ENCODE data around the gene SLC12A7.

The SLC12A7 gene

GRCh38 chr5:1077491-1078020, 34.3 kb downstream of the SLC12A7 start:
- no peak for DNase-seq (ENCODE audit: low read depth)

DNA sequence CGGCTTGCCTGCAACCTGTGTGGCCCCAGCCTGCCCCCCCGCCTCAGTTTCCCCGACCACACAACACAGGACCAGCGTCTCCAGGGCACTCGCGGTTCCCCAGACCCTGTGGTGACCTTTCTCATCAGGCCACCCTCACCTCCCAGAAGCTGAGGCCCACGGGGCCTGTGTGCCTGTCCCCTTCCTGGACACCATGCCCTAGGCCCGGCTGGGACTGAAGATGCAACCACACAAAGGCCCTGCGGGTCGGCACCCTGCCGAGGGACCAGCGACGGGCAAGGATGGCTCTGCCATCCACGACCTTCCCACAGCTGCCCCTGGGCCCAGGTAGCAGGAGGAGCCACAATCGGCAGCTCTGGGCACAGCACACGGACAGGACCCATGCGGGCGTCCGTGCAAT, 34.8 kb downstream of the SLC12A7 start:
- no peak for DNase-seq (ENCODE audit: low read depth)

DNA sequence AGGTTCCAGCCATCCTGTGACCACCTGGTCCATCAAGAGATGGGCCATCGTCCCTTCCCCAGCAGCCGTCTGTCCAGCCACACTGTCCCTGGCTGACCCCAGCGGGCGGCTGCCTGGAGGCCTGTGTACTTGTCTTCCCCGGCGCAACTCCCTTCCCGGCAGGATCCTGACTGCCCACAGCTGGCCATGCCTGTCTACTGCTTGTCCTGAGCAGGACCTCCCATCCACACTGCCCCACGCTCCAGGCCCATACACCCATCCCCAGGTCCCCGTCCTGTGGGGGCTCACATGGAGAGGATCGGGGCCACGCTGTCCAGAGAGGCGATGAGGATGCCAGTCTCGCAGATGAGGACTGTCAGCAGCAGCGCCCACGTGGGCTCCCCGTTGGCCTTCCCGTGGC, 35.5 kb downstream of the SLC12A7 start:
- DNase-seq (ENCODE audit: low read depth), result no peak

DNA sequence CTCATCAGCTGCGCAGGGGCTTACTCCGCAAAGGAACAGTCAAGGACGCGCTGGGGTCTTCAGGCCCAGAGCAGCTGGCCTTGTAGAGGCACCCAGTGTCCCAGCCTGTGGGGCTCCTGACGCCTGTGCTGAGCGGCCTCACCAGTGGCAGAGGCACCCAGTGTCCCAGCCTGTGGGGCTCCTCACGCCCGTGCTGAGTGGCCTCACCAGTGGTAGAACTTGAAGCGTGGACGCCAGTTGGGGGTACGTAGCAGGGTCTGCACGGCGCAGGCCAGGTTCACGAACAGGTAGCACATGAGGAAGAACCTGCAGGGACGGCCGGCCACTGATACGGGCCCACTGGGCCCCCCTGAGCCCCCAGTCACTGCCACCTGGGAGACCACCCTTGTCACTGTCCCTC, 35.9 kb downstream of the SLC12A7 start:
- DNase-seq (ENCODE audit: low read depth), result no peak

DNA sequence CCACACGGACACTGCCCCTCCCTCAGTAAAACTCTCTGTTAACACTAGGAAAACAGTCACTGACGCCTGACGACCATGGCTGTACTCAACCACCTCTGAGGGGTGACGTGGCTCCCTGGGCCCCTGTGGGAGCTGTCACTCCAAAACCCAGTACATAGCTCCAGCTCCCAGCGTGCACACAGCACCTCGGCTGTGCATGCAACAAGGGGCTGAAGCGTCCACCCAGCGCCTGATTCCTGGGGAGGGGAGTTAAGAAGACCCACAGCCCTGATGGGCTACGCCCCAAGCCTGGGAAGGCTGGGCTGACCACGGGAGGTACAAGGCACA, 36.3 kb downstream of the SLC12A7 start:
- DNase-seq (ENCODE audit: low read depth), result no peak

- no peak for DNase-seq (ENCODE audit: low read depth)
Observed at GRCh38 chr5:1074816-1075554, 36.9 kb downstream of the SLC12A7 start.

GRCh38 chr5:1074226-1074625, 37.6 kb downstream of the SLC12A7 start:
- no peak for DNase-seq (ENCODE audit: low read depth)

- DNase-seq (ENCODE audit: low read depth), result no peak
Observed at GRCh38 chr5:1073239-1074102, 38.4 kb downstream of the SLC12A7 start.

DNA sequence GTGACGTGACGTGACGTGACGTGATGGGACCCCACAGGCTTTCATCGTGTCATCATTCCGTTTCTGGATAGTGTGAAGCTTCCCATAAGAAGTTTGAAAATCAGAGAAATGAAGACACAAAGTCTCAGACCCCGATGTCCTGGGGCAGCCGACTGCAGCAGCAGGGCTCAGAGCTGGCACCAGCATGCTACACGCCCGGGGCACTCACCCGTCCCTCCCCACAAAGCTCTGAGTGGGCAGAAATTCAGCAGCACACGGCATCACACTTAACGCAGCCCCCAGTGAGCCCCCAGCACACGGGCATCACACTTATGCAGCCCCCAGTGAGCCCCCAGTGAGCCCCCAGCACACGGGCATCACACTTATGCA, 42.2 kb downstream of the SLC12A7 start:
- no peak for DNase-seq (ENCODE audit: low read depth)

DNA sequence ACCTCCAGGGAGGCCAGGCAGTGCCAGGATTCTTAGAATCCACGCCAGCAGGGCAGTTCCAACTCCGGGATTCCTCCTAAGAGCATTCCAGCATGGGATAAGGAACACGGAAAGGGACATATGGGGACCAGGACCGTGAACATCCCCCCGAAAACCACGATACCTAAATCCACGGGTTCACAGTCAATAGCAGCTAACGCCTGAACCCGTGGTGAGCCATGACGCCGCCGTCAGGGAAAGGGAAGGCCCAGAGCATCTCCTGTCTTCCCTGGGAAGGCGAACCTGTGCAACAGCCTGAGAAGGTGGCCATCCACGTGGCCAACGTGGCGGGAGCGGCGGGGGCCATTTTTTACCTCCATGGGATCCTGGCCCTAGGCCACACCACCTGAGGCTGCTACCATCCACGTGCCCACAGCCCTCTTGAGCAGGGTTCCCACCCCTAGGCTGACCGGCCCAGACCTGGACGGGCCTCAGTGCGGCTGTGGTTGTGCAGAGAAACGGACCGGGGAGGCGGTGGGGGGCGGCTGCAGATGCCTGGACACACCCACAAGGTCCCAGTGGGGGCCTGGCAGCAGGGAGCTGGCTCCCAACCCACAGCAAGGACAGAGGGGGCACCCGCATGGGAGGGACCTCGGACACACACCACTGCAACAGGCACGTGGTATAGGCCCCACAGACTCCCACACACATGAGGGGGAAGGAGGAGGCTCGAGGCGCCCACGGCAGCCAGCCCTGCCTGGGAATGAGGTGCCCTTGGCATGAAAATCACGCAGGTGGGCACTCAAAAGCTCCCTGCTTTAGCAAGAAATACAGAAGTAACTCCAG, 42.8 kb downstream of the SLC12A7 start:
- no peak for DNase-seq (ENCODE audit: low read depth)

GRCh38 chr5:1068204-1068894, 43.5 kb downstream of the SLC12A7 start:
- no peak for DNase-seq (ENCODE audit: low read depth)

DNA sequence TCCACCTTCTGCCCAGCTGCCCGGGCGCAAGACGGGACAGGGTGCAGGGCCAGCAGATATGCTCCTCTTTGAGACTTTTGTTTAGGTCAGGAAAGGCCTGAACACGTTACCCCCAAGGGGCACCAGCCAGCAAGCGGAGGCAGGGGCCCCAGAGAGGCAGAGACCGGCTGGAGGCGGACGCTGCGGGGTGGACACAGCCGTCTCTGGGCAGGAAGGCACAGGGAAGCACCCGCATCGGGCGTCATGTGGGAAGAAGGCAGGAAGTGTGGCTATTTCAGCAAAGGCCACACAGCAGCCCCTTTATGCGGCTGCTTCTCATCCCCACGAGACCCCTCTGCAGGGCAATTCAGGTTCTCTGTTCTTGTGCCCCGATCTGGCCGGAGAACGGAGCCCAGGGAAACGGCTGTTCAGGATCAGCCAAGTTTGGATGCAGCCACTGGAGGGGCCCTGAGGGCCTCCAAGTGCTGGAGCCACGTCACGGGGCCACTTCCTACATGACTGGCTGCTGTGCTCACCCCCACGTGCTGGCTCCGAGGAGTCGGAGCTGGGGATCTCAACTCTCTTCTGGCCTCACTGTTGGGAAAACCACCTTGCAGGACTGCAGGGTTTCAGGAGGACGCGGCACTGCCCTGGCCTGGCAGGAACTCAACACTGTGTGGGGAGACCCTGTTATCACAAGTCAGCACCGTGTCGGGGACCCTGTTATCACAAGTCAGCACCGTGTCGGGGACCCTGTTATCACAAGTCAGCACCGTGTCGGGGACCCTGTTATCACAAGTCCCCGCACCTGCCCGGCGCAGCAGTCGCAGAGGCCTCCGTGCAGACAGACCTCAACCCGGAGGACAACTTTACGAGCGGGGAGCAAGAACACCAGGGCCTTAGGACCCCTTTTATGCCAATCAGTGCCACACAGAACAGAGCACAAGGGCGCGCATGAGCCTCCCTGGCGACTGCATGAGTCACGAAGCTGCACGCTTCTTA, 44.4 kb downstream of the SLC12A7 start:
- DNase-seq (ENCODE audit: low read depth), result no peak

DNA sequence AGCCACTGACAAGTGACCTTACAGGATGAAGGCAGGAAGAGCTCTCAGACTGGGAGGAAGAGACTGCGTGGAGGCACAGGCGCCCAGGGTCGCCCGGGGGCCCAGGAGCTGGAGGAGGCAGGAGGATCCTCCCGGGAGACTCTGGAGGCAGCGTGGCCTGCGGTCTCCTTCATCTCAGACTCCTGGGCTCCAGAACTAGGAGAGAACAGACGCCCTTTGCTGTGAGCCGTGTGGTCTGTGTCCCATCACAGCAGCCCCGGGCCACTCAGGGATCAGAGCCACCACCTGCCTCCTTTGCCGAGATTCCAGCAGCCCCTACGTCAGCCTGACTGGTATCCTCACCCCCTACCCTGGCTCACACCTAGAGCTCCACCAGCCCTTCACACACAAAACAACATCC, 45.2 kb downstream of the SLC12A7 start:
- no peak for DNase-seq (ENCODE audit: low read depth)

GRCh38 chr5:1065891-1066650, 45.8 kb downstream of the SLC12A7 start:
- no peak for DNase-seq (ENCODE audit: low read depth)

DNA sequence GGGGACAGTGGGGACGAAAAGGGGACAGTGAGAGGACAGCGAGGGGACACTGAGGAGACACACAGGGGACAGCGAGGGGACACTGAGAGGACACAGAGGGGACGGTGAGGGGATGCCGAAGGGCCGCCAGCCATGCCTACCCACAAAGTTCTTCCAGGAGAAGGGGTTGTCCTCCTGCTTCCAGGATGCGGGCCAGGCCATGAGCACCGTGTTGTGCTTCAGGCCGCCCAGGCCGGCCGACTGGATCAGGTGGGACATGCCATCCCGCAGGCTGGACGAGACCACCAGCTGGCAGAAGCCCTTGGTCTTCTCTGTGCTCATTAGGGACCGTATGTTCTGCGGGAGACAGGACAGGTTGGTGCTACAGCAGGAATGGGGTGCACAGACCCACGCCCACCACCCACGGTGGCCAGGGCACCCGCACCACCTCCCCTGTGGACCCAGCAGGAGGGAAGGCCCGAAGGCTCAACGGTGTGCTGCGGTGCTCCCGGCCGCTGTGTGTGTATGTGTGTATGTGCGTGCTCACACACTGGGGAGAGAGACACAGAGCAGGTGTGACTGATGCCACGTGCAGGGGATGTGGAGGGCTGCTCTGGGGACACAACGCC, 46.6 kb downstream of the SLC12A7 start:
- no peak for DNase-seq (ENCODE audit: low read depth)

DNA sequence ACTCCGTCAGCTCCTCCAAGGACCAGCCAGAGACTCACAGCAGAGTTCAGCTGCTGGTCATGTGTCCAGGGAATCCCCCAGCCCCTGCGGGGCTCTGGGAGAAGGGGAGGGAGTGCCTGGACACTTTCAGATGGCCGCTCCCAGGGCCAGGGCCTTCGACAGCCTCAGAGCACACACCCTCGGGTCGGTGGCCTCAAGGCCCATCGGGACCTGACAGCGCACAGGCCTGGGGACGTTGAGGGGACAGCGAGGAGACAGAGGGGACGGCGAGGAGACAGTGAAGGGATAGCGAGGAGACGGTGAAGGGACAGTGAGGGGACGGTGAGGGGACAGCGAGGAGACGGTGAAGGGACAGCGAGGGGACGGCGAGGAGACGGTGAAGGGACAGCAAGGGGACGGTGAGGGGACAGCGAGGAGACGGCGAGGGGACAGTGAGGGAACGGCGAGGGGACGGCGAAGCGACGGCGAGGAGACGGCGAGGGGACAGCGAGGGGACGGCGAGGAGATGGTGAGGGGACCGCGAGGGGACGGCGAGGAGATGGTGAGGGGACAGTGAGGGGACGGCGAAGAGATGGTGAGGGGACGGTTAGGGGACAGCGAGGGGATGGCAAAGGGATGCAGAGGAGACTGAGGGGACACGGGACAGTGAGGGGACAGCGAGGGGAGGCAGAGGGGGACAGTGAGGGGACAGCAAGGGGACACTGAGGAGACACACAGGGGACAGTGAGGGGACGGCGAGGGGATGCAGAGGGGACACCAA, 47.3 kb downstream of the SLC12A7 start:
- no peak for DNase-seq (ENCODE audit: low read depth)

- DNase-seq (ENCODE audit: low read depth), result no peak
Observed at GRCh38 chr5:1063661-1064382, 48.0 kb downstream of the SLC12A7 start.

All from stimulated activated CD8-positive, alpha-beta memory T cell treated with anti-CD3 and anti-CD28 coated beads, Interleukin-12 subunit alpha, Interleukin-12 subunit beta, amount 100 ng/mL, for 1 hour (primary cell).